ENCODE measurements around the gene VPREB3. TPM values are rescaled to one million over a fixed set of nuclear protein-coding genes. Genes with fewer than 3 reads are reported as not detected.

Gene VPREB3
- total RNA-seq, 2 donors from 2014 or later = not detected

- H3K27me3 ChIP-seq = no peaks in the 10 kb centered on the region
- no peak overlapping the region for H3K4me3 ChIP-seq
- H3K4me1 ChIP-seq = peaks cover 0 to 34% of the 10 kb centered on the region in 2 donors
- H3K27ac ChIP-seq = no peak overlapping the region
- no peak for TF ChIP-seq CTCF (IDR thresholded peaks at IDR 0.05)
- no peaks in the 10 kb centered on the region for H3K36me3 ChIP-seq
- no peaks in the 10 kb centered on the region for H3K9me3 ChIP-seq
- DNase-seq (ENCODE audit: low spot score) = no peak
Observed at GRCh38 chr22:23784215-23784732, 30.0 kb upstream of the VPREB3 start.

GRCh38 chr22:23783265-23784150 is 29.3 kb upstream of the VPREB3 start:
- no peaks in the 10 kb centered on the region for H3K27me3 ChIP-seq
- H3K36me3 ChIP-seq = no peaks in the 10 kb centered on the region
- no peak overlapping the region for H3K27ac ChIP-seq
- no peak for DNase-seq (ENCODE audit: low spot score)
- TF ChIP-seq CTCF (IDR thresholded peaks at IDR 0.05) = no peak
- peaks cover 0 to 26% of the 10 kb centered on the region in 2 donors for H3K4me1 ChIP-seq
- H3K9me3 ChIP-seq = no peaks in the 10 kb centered on the region
- H3K4me3 ChIP-seq = no peak overlapping the region

- Histone ChIP-seq H3K27ac (no peak overlapping the region), H3K36me3 (no peaks in the 10 kb centered on the region), H3K4me3 (no peak overlapping the region), H3K9me3 (no peaks in the 10 kb centered on the region), H3K27me3 (no peaks in the 10 kb centered on the region), H3K4me1 (peaks cover 0 to 25% of the 10 kb centered on the region in 2 donors)
- no peak for TF ChIP-seq CTCF (IDR thresholded peaks at IDR 0.05)
- DNase-seq (ENCODE audit: low spot score) = no peak
Observed at GRCh38 chr22:23782703-23783102, 28.5 kb upstream of the VPREB3 start.

GRCh38 chr22:23782252-23782651 is 28.0 kb upstream of the VPREB3 start:
- no peak overlapping the region for H3K4me3 ChIP-seq
- no peaks in the 10 kb centered on the region for H3K27me3 ChIP-seq
- no peaks in the 10 kb centered on the region for H3K36me3 ChIP-seq
- no peak overlapping the region for H3K27ac ChIP-seq
- peaks cover 0 to 25% of the 10 kb centered on the region in 2 donors for H3K4me1 ChIP-seq
- no peaks in the 10 kb centered on the region for H3K9me3 ChIP-seq
- no peak for DNase-seq (ENCODE audit: low spot score)
- no peak for TF ChIP-seq CTCF (IDR thresholded peaks at IDR 0.05)

- no peaks in the 10 kb centered on the region for H3K36me3 ChIP-seq
- no peaks in the 10 kb centered on the region for H3K27me3 ChIP-seq
- DNase-seq (ENCODE audit: low spot score) = no peak
- no peak overlapping the region for H3K27ac ChIP-seq
- H3K9me3 ChIP-seq = no peaks in the 10 kb centered on the region
- no peak overlapping the region for H3K4me3 ChIP-seq
- TF ChIP-seq CTCF (IDR thresholded peaks at IDR 0.05) = no peak
- H3K4me1 ChIP-seq = peaks cover 0 to 25% of the 10 kb centered on the region in 2 donors
Observed at GRCh38 chr22:23781511-23782183, 27.4 kb upstream of the VPREB3 start.

Data from right atrium auricular region (tissue), 2 donors.